PFSK-1 (cell line): Measurements from ENCODE around the gene MAMLD1.

Source experiments
- POLR2AphosphoS5 ChIP-seq: IDR thresholded peaks from 2 replicates; pipeline ENCODE4 v1.6.1; 2012; ENCODE audit warnings: low read depth, mild to moderate bottlenecking, control low read depth, low read length, moderate library complexity
- TF ChIP-seq, protein P1 (sequence below), 2 experiments: IDR thresholded peaks; 2 replicates each; pipeline versions ENCODE4 v1.6.1 to v1.8.0; 2011 to 2012; ENCODE audit warnings: low read depth in 2 of 2, low read length in 2 of 2, control low read depth in 1 of 2, inconsistent platforms in 1 of 2, mild to moderate bottlenecking in 1 of 2, moderate library complexity in 1 of 2; ENCODE audit not compliant: insufficient read depth in 1 of 2

DNA sequence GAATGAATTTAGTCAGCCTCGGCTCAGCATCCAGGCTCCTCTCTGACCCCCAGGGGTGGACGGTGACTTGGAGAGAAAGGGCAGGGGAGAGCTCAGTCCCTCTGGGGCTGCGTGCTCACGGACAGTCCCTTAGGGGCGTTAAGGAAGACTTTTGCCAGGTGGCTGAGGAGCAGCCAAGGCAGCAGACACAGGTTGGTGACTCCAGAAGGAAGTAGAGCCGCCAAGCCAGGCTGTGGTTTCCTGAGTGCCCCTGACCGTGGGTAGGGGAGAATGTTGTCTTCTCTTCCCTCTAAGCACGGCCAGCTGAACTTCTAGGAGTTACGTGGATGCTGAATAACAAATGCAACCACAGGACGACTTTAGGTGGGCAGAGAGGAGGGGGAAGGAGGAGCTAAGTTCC lies 114.3 kb downstream of the MAMLD1 start:
- no peak for TF ChIP-seq POLR2AphosphoS5
- TF ChIP-seq, protein P1, sequence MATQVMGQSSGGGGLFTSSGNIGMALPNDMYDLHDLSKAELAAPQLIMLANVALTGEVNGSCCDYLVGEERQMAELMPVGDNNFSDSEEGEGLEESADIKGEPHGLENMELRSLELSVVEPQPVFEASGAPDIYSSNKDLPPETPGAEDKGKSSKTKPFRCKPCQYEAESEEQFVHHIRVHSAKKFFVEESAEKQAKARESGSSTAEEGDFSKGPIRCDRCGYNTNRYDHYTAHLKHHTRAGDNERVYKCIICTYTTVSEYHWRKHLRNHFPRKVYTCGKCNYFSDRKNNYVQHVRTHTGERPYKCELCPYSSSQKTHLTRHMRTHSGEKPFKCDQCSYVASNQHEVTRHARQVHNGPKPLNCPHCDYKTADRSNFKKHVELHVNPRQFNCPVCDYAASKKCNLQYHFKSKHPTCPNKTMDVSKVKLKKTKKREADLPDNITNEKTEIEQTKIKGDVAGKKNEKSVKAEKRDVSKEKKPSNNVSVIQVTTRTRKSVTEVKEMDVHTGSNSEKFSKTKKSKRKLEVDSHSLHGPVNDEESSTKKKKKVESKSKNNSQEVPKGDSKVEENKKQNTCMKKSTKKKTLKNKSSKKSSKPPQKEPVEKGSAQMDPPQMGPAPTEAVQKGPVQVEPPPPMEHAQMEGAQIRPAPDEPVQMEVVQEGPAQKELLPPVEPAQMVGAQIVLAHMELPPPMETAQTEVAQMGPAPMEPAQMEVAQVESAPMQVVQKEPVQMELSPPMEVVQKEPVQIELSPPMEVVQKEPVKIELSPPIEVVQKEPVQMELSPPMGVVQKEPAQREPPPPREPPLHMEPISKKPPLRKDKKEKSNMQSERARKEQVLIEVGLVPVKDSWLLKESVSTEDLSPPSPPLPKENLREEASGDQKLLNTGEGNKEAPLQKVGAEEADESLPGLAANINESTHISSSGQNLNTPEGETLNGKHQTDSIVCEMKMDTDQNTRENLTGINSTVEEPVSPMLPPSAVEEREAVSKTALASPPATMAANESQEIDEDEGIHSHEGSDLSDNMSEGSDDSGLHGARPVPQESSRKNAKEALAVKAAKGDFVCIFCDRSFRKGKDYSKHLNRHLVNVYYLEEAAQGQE (IDR thresholded peaks at IDR 0.05; ENCODE audit: insufficient read depth in 1 of 2, low read depth in 2 of 2, low read length in 2 of 2) = no peak
